ENCODE measurements around the gene SLC39A13. TPM values are rescaled to one million over a fixed set of nuclear protein-coding genes. Genes with fewer than 3 reads are reported as not detected.

SLC39A13 gene
- total RNA-seq, 1 experiment from 2014 or later = 27.1 TPM

- intact Hi-C loops (cut with micrococcal nuclease; ENCODE audit: unreplicated experiment) = no loop called here
- DNase-seq = peak; percentile 61 to 72
- BruUV-seq (replicated peaks) = no TSS peak
- Mint-ChIP-seq H3K9me3 (ENCODE audit: unreplicated experiment) (no peaks in the 10 kb centered on the region), H3K4me3 (ENCODE audit: unreplicated experiment) (no peak overlapping the region), H3K36me3 (ENCODE audit: insufficient read depth, unreplicated experiment) (peaks cover 37% of the 10 kb centered on the region), H3K4me1 (ENCODE audit: low read depth, unreplicated experiment) (peaks cover 16% of the 10 kb centered on the region), H3K27me3 (ENCODE audit: insufficient read depth, unreplicated experiment) (no peaks in the 10 kb centered on the region), H3K27ac (ENCODE audit: unreplicated experiment) (no peak overlapping the region)
- Histone ChIP-seq H3K36me3 (ENCODE audit: control insufficient read depth, insufficient read depth, low read length) (no peaks in the 10 kb centered on the region; the same call in 1 of the 2 replicates), H3K4me3 (ENCODE audit: low read depth, low read length) (no peak overlapping the region), H3K4me1 (peaks cover 17% of the 10 kb centered on the region), H3K9me3 (no peaks in the 10 kb centered on the region), H3K27me3 (replicated peaks; ENCODE audit: control insufficient read depth, insufficient read depth, low read length) (no peaks in the 10 kb centered on the region)
- TF ChIP-seq CTCF (IDR thresholded peaks at IDR 0.05; ENCODE audit: insufficient read depth in 1 of 2, low read depth in 1 of 2, low read length in 1 of 2, severe bottlenecking in 1 of 2, unreplicated experiment in 1 of 2) = peak; percentile 56 to 78
- ChIA-PET CTCF (interaction anchor here (0.5 to 1.0 kb wide), 4 partner anchors 9 to 178 kb away, joined by 3 to 4 read pairs (median 3); partner anchors contain the start of gene PSMC3), POLR2A (interaction anchor here (0.6 kb wide), 1 partner anchor 167 kb away, joined by 7 read pairs; the partner anchor contains the start of genes KBTBD4 and NDUFS3)
These were observed 3.7 kb downstream of the SLC39A13 start for GRCh38 chr11:47411884-47412746.

GRCh38 chr11:47413351-47413750 lies 5.0 kb downstream of the SLC39A13 start:
- intact Hi-C loops (cut with micrococcal nuclease; ENCODE audit: unreplicated experiment) = no loop called here
- no peaks in the 10 kb centered on the region for H3K9me3 ChIP-seq
- Mint-ChIP-seq H3K27ac (ENCODE audit: unreplicated experiment) (no peak overlapping the region), H3K27me3 (ENCODE audit: insufficient read depth, unreplicated experiment) (no peaks in the 10 kb centered on the region), H3K9me3 (ENCODE audit: unreplicated experiment) (no peaks in the 10 kb centered on the region), H3K4me3 (ENCODE audit: unreplicated experiment) (no peak overlapping the region), H3K36me3 (ENCODE audit: insufficient read depth, unreplicated experiment) (peaks cover 32% of the 10 kb centered on the region), H3K4me1 (ENCODE audit: low read depth, unreplicated experiment) (peaks cover 11% of the 10 kb centered on the region)
- BruUV-seq (replicated peaks) = no TSS peak
- no peaks in the 10 kb centered on the region; the same call in 1 of the 2 replicates for H3K36me3 ChIP-seq (ENCODE audit: control insufficient read depth, insufficient read depth, low read length)
- no peak for TF ChIP-seq CTCF (IDR thresholded peaks at IDR 0.05; ENCODE audit: insufficient read depth in 1 of 2, low read depth in 1 of 2, low read length in 1 of 2, severe bottlenecking in 1 of 2, unreplicated experiment in 1 of 2)
- no peak for DNase-seq
- ChIA-PET POLR2A (no interaction called here), CTCF (no interaction called here)
- H3K4me3 ChIP-seq (ENCODE audit: low read depth, low read length) = no peak overlapping the region
- peaks cover 13% of the 10 kb centered on the region for H3K4me1 ChIP-seq
- no peaks in the 10 kb centered on the region for H3K27me3 ChIP-seq (replicated peaks; ENCODE audit: control insufficient read depth, insufficient read depth, low read length)

GRCh38 chr11:47413908-47414684 lies 5.7 kb downstream of the SLC39A13 start:
- H3K4me1 Mint-ChIP-seq (ENCODE audit: low read depth, unreplicated experiment) = peaks cover 11% of the 10 kb centered on the region
- H3K4me3 Mint-ChIP-seq (ENCODE audit: unreplicated experiment) = no peak overlapping the region
- peak overlapping the region; percentile 5 for H3K27ac Mint-ChIP-seq (ENCODE audit: unreplicated experiment)
- BruUV-seq (replicated peaks) = no TSS peak
- Histone ChIP-seq H3K9me3 (no peaks in the 10 kb centered on the region), H3K4me3 (ENCODE audit: low read depth, low read length) (no peak overlapping the region), H3K36me3 (ENCODE audit: control insufficient read depth, insufficient read depth, low read length) (no peaks in the 10 kb centered on the region; the same call in none of the 2 replicates), H3K4me1 (peaks cover 13% of the 10 kb centered on the region), H3K27me3 (replicated peaks; ENCODE audit: control insufficient read depth, insufficient read depth, low read length) (no peaks in the 10 kb centered on the region)
- ChIA-PET CTCF (no interaction called here), POLR2A (no interaction called here)
- DNase-seq = peak in 1 of 2 experiments; percentile 34
- TF ChIP-seq CTCF (IDR thresholded peaks at IDR 0.05; ENCODE audit: insufficient read depth in 1 of 2, low read depth in 1 of 2, low read length in 1 of 2, severe bottlenecking in 1 of 2, unreplicated experiment in 1 of 2) = no peak
- H3K9me3 Mint-ChIP-seq (ENCODE audit: unreplicated experiment) = no peaks in the 10 kb centered on the region
- intact Hi-C loops (cut with micrococcal nuclease; ENCODE audit: unreplicated experiment) = no loop called here
- H3K36me3 Mint-ChIP-seq (ENCODE audit: insufficient read depth, unreplicated experiment) = peaks cover 39% of the 10 kb centered on the region
- no peaks in the 10 kb centered on the region for H3K27me3 Mint-ChIP-seq (ENCODE audit: insufficient read depth, unreplicated experiment)

Measured in Caco-2 (cell line).